Sigmoid colon (tissue), 7 donors: Measurements from ENCODE around the gene OGN. TPM values are rescaled to one million over a fixed set of nuclear protein-coding genes. Genes with fewer than 3 reads are reported as not detected.
"Not testable (repeated sequence)": the region's sequence is repeated elsewhere in the genome, so short reads cannot be mapped to it uniquely, and the experiment has no call there.

Experiments
- DNase-seq: peaks from one replicate; pipeline ENCODE4 v3.0.0-alpha.2; 2019
- H3K27ac ChIP-seq, 4 donors: fragments of 200-600 bp; sonication (generic); one replicate each; pipeline ENCODE4 v1.5.1; 2016 to 2019; ENCODE audit warnings: mild to moderate bottlenecking in 1 of 4
- H3K27me3 ChIP-seq, 3 donors: fragments of 200-600 bp; sonication (generic); one replicate each; pipeline ENCODE4 v1.5.1; 2019; ENCODE audit warnings: mild to moderate bottlenecking in 1 of 3
- H3K36me3 ChIP-seq, 4 donors: fragments of 200-600 bp; sonication (generic); one replicate each; pipeline ENCODE4 v1.5.1; 2016 to 2019
- H3K4me1 ChIP-seq, 4 donors: fragments of 200-600 bp; sonication (generic); one replicate each; pipeline ENCODE4 v1.5.1; 2017 to 2019
- H3K4me3 ChIP-seq, 4 donors: fragments of 200-600 bp; sonication (generic); one replicate each; pipeline ENCODE4 v1.5.1; 2017 to 2019; ENCODE audit warnings: mild to moderate bottlenecking in 2 of 4, moderate library complexity in 1 of 4
- H3K9me3 ChIP-seq, 4 donors: fragments of 200-600 bp in 3 of 4; sonication (generic) in 3 of 4; one replicate each; pipeline versions ENCODE4 v1.5.1 to v1.6.1; 2013 to 2019
- EP300 ChIP-seq, 4 donors: sonication (generic); formaldehyde crosslinking; IDR thresholded peaks; one replicate each; pipeline ENCODE4 v1.6.1; 2017; ENCODE audit warnings: antibody characterized with exemption in 4 of 4
- POLR2A ChIP-seq, 2 donors: fragments of 450-650 bp; IDR thresholded peaks; one replicate each; pipeline ENCODE4 v1.6.1; 2016; ENCODE audit warnings: antibody characterized with exemption in 2 of 2, mild to moderate bottlenecking in 2 of 2, moderate library complexity in 2 of 2
- POLR2AphosphoS5 ChIP-seq, 4 donors: sonication (generic); formaldehyde crosslinking; IDR thresholded peaks; one replicate each; pipeline ENCODE4 v1.6.1; 2017; ENCODE audit warnings: antibody characterized with exemption in 4 of 4
- WGBS, 2 donors: extraction: QIAGEN DNeasy Blood & Tissue Kit; methylation state at CpG; one replicate each; pipeline ENCODE4 v1.1.7; 2013; 5-methylcytosine and 5-hydroxymethylcytosine counted together
- intact Hi-C: fragments of 100-400 bp; cut with DNase I; formaldehyde crosslinking; loops from one replicate; pipeline ENCODE4 v1.15.1; 2023
- polyA plus RNA-seq, 3 donors: library from polyadenylated mRNA; stranded (reverse); fragments of 200-250 nt; gene quantifications; one replicate each; pipeline ENCODE4 v1.2.3, GENCODE V29; 2013
- total RNA-seq, 4 donors: library from RNA; depleted of rRNA; stranded (reverse); fragments of >200 nt; gene quantifications; one replicate each; pipeline ENCODE4 v1.1.0, GENCODE V29; 2016
- TF ChIP-seq, protein P1 (sequence below), 4 experiments: fragments of 450-650 bp in 3 of 4; fragments of 200-600 bp in 1 of 4; IDR thresholded peaks; one replicate each; pipeline ENCODE4 v1.5.1; 2016 to 2019; ENCODE audit warnings: antibody characterized with exemption in 4 of 4, mild to moderate bottlenecking in 3 of 4, moderate library complexity in 2 of 4
- donor health status: healthy with polysubstance abuse.
- donor health status: Bipolar disorder and iron deficiency.
- donor health status: healthy.

OGN gene
- total and polyA plus RNA-seq, 7 donors: 1.6 to 93.3 (median 41.8) TPM

DNA sequence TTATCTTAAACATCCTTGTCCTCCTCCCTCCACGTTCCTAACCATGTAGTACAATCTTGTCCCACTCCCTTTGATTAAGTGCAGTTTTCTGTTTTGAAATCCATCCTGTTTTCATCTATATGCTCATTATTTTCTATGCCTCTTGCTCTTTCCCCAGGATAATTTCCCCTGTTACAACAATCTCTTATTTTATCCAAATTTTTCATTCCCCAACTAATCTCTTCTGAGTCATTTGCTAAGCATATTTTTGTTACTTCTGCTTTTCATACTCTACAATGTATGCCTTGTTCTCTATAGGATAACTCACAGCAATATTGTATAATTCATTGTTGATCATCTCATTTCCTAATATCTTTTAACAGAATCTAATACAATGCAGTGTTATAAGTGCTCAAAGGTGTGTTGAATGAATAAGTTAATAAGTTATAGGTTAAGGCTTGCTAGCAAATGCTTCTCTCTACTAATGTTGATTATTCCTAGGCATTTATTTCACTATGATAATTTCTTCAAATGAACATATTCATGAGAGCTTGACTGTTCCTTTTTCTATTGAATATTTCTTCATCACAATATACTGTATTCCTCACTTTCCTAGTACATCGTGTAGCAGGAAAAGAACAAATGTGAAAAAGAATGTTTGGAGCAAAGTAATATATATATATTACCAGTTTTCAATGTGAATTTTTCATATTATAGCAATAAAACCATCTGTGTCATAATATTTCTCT is 18.4 kb upstream of the OGN start:
- H3K36me3 ChIP-seq: no peaks in the 10 kb centered on the region
- TF ChIP-seq, protein P1, sequence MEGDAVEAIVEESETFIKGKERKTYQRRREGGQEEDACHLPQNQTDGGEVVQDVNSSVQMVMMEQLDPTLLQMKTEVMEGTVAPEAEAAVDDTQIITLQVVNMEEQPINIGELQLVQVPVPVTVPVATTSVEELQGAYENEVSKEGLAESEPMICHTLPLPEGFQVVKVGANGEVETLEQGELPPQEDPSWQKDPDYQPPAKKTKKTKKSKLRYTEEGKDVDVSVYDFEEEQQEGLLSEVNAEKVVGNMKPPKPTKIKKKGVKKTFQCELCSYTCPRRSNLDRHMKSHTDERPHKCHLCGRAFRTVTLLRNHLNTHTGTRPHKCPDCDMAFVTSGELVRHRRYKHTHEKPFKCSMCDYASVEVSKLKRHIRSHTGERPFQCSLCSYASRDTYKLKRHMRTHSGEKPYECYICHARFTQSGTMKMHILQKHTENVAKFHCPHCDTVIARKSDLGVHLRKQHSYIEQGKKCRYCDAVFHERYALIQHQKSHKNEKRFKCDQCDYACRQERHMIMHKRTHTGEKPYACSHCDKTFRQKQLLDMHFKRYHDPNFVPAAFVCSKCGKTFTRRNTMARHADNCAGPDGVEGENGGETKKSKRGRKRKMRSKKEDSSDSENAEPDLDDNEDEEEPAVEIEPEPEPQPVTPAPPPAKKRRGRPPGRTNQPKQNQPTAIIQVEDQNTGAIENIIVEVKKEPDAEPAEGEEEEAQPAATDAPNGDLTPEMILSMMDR (IDR thresholded peaks at IDR 0.05): no peak
- TF ChIP-seq POLR2A (IDR thresholded peaks at IDR 0.05) (no peak), POLR2AphosphoS5 (IDR thresholded peaks at IDR 0.05) (no peak), EP300 (IDR thresholded peaks at IDR 0.05) (no peak)
- intact Hi-C loops: no loop called here
- H3K27me3 ChIP-seq: no peaks in the 10 kb centered on the region
- 91 to 92% methylated on average over 2 of the region's 2 CpGs for WGBS, 2 donors
- peak overlapping the region in 3 of 4 donors; percentile 2 to 24 (median 21) for H3K4me3 ChIP-seq
- no peak for DNase-seq
- peaks cover 0 to 31% (median 19%) of the 10 kb centered on the region in 4 donors for H3K4me1 ChIP-seq
- H3K9me3 ChIP-seq: no peaks in the 10 kb centered on the region
- peak overlapping the region in 1 of 4 donors; percentile 19 for H3K27ac ChIP-seq

DNA sequence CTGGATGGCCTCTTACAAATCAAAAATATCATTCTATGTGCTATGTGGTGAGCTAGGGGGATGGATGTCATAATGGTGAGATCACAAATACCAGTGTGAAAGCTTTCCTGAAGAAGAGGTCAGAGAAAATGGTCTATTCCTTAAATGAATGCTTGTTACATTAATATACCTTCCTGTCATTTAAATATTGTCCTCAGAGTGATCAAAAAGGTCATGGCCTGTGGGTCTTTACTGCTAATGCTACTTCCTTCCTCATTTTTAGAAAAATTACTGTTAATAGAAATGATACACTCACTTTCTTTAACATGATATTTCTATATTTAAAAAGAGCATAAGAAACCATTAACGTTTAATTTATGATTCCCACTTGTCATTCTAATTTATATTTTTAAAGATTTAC is 10.2 kb upstream of the OGN start:
- no peaks in the 10 kb centered on the region for H3K36me3 ChIP-seq
- no peaks in the 10 kb centered on the region for H3K9me3 ChIP-seq
- H3K27me3 ChIP-seq: no peaks in the 10 kb centered on the region
- H3K27ac ChIP-seq: no peak overlapping the region
- no peak overlapping the region for H3K4me3 ChIP-seq
- no peak for DNase-seq
- intact Hi-C loops: no loop called here
- TF ChIP-seq, protein P1 (IDR thresholded peaks at IDR 0.05): no peak
- TF ChIP-seq POLR2AphosphoS5 (IDR thresholded peaks at IDR 0.05) (no peak), EP300 (IDR thresholded peaks at IDR 0.05) (no peak)
- peaks cover 0 to 16% (median 10%) of the 10 kb centered on the region in 4 donors for H3K4me1 ChIP-seq
- 40 to 74% methylated on average over 1 of the region's 1 CpG for WGBS, 2 donors

DNA sequence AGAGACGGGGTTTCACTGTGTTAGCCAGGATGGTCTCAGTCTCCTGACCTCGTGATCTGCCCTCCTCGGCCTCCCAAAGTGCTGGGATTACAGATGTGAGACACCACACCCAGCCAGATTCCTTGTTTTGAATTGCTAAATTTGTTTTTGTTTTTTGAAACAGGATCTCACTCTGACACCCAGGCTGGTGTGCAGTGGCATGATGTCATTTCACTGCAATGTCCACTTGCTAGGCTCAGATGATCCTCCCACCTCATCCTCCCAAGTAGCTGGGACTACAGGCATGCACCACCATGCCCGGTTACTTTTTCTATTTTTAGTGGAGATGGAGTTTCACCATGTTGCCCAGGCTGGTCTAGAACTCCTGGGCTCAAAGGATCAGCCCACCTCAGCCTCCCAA is 6.8 kb upstream of the OGN start:
- H3K9me3 ChIP-seq, H3K4me3 ChIP-seq, H3K27me3 ChIP-seq, H3K36me3 ChIP-seq, DNase-seq, intact Hi-C loops: not testable (repeated sequence)
- H3K4me1 ChIP-seq: peaks cover 0 to 32% (median 18%) of the 10 kb centered on the region in 4 donors
- 83 to 86% methylated on average over 4 of the region's 4 CpGs for WGBS, 2 donors
- peak overlapping the region in 3 of 4 donors; percentile 40 to 70 (median 57) for H3K27ac ChIP-seq

DNA sequence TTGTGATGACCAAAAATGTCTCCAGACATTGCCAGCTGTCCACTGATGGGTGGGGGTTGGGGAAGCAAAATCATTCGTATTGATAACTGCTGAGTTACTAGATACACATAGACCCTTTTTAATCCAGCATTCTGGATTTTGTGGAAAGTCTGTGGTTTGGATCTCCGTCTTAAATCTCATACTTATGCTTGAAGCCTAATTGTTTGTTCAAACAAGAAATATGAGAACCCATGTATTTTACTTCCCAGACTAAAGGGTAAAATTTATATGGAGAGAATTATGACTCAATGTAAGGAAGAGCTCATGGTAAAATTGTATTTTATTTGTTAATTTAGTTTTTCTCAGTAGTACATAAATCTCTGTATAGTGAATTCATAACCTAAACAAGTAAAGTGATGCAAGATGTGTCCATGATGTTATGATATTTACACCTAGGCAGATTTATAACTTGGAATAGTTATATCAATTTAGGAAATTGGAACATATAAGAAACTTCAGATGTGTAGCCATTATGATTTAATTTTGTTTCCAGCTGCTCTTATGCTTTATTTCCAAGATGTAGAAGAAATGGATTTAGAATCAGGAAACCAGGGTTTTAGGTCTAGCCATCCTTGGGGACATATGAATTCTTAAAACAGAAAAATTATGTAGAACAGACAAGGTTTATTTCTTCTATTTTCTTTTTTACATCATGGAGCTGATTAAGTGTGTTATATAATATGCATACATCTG is 4.5 kb upstream of the OGN start:
- H3K27me3 ChIP-seq: no peaks in the 10 kb centered on the region
- H3K9me3 ChIP-seq: no peaks in the 10 kb centered on the region
- H3K27ac ChIP-seq: no peak overlapping the region
- 94 to 95% methylated on average over 2 of the region's 2 CpGs for WGBS, 2 donors
- H3K36me3 ChIP-seq: no peaks in the 10 kb centered on the region
- no peak overlapping the region for H3K4me3 ChIP-seq
- H3K4me1 ChIP-seq: peaks cover 0 to 47% (median 37%) of the 10 kb centered on the region in 4 donors
- intact Hi-C loops: no loop called here
- TF ChIP-seq EP300 (IDR thresholded peaks at IDR 0.05): no peak
- no peak for TF ChIP-seq POLR2A (IDR thresholded peaks at IDR 0.05)
- TF ChIP-seq, protein P1 (IDR thresholded peaks at IDR 0.05): no peak
- TF ChIP-seq POLR2AphosphoS5 (IDR thresholded peaks at IDR 0.05): no peak
- no peak for DNase-seq

DNA sequence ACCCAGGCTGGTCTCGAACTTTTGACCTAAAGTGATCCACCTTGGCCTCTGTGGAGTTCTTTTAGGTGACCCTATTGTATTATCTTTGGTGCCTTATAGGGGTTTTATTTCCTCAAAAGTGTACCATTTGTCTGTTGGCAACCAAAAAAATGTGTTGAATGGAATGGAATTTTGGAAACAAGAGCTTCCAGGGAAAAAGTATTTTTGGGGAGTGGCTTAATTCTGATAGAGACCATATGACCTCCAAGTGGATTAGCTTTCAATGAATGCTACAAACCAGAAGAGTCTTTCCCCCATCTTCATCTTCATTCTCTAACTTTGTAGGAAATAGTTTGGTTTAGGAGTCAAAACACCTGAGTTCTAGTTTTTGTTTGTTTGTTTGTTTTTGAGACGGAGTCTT is 3.4 kb upstream of the OGN start:
- Histone ChIP-seq H3K27ac (no peak overlapping the region), H3K4me1 (peaks cover 0 to 54% (median 46%) of the 10 kb centered on the region in 4 donors), H3K4me3 (no peak overlapping the region), H3K9me3 (no peaks in the 10 kb centered on the region), H3K27me3 (no peaks in the 10 kb centered on the region), H3K36me3 (no peaks in the 10 kb centered on the region)
- intact Hi-C loops: no loop called here
- 97% methylated on average over 2 of the region's 2 CpGs for WGBS, 2 donors
- no peak for DNase-seq
- TF ChIP-seq POLR2AphosphoS5 (IDR thresholded peaks at IDR 0.05): no peak
- TF ChIP-seq POLR2A (IDR thresholded peaks at IDR 0.05): no peak
- TF ChIP-seq, protein P1 (IDR thresholded peaks at IDR 0.05): no peak
- TF ChIP-seq EP300 (IDR thresholded peaks at IDR 0.05): no peak
